ENCODE data around the gene PRDM11. TPM values are rescaled to one million over a fixed set of nuclear protein-coding genes. Genes with fewer than 3 reads are reported as not detected.
"Not testable (repeated sequence)": the region's sequence is repeated elsewhere in the genome, so short reads cannot be mapped to it uniquely, and the experiment has no call there.

PRDM11 gene
- total RNA-seq, 1 donor = 6.5 TPM

GRCh38 chr11:45108070-45109064 lies 38.1 kb upstream of the PRDM11 start:
- DNase-seq (ENCODE audit: low read depth) = no peak
- H3K4me3 ChIP-seq (ENCODE audit: low read depth, low read length) = no peak overlapping the region

GRCh38 chr11:45109400-45109799 lies 37.0 kb upstream of the PRDM11 start:
- no peak for TF ChIP-seq CTCF (IDR thresholded peaks at IDR 0.05; ENCODE audit: insufficient read depth, low read depth, low read length)
- DNase-seq (ENCODE audit: low read depth) = no peak
- H3K4me3 ChIP-seq (ENCODE audit: low read depth, low read length) = no peak overlapping the region

More at GRCh38 chr11:45108070-45109064, 38.1 kb upstream of the PRDM11 start:
- no peak for TF ChIP-seq CTCF (IDR thresholded peaks at IDR 0.05; ENCODE audit: insufficient read depth, low read depth, low read length)

GRCh38 chr11:45110562-45110961 lies 35.9 kb upstream of the PRDM11 start:
- peak; percentile 74 for DNase-seq (ENCODE audit: low read depth)

GRCh38 chr11:45113807-45114206 lies 32.6 kb upstream of the PRDM11 start:
- no peak for TF ChIP-seq CTCF (IDR thresholded peaks at IDR 0.05; ENCODE audit: insufficient read depth, low read depth, low read length)

More at GRCh38 chr11:45110562-45110961, 35.9 kb upstream of the PRDM11 start:
- no peak overlapping the region for H3K4me3 ChIP-seq (ENCODE audit: low read depth, low read length)
- peak; percentile 77 for TF ChIP-seq CTCF (IDR thresholded peaks at IDR 0.05; ENCODE audit: insufficient read depth, low read depth, low read length)

GRCh38 chr11:45127836-45128235 lies 18.6 kb upstream of the PRDM11 start:
- not testable (repeated sequence) for H3K4me3 ChIP-seq (ENCODE audit: low read depth, low read length); DNase-seq (ENCODE audit: low read depth)

More at GRCh38 chr11:45113807-45114206, 32.6 kb upstream of the PRDM11 start:
- no peak for DNase-seq (ENCODE audit: low read depth)
- no peak overlapping the region for H3K4me3 ChIP-seq (ENCODE audit: low read depth, low read length)

- TF ChIP-seq CTCF (IDR thresholded peaks at IDR 0.05; ENCODE audit: insufficient read depth, low read depth, low read length) = no peak
- no peak for DNase-seq (ENCODE audit: low read depth)
- H3K4me3 ChIP-seq (ENCODE audit: low read depth, low read length) = no peak overlapping the region
These were observed 12.6 kb upstream of the PRDM11 start for GRCh38 chr11:45133878-45134277.

- DNase-seq (ENCODE audit: low read depth) = no peak
- TF ChIP-seq CTCF (IDR thresholded peaks at IDR 0.05; ENCODE audit: insufficient read depth, low read depth, low read length) = no peak
These were observed 5.3 kb upstream of the PRDM11 start for GRCh38 chr11:45141171-45141570.

More at GRCh38 chr11:45141171-45141570, 5.3 kb upstream of the PRDM11 start:
- no peak overlapping the region for H3K4me3 ChIP-seq (ENCODE audit: low read depth, low read length)
